Neural progenitor cell (in vitro differentiated cells): Measurements from ENCODE around the gene DRICH1. TPM values are rescaled to one million over a fixed set of nuclear protein-coding genes. Genes with fewer than 3 reads are reported as not detected.
"Not testable (repeated sequence)": the region's sequence is repeated elsewhere in the genome, so short reads cannot be mapped to it uniquely, and the experiment has no call there.

ENCODE experiments used
- DNase-seq: peaks from one replicate; pipeline ENCODE4 v3.0.0-alpha.2; 2016; ENCODE audit warnings: low spot score
- H2AFZ ChIP-seq: fragments of 200-600 bp; sonication (generic); replicated peaks from 2 replicates; pipeline ENCODE4 v1.6.1; 2016; ENCODE audit warnings: antibody characterized with exemption
- H3F3A ChIP-seq: fragments of 200-600 bp; sonication (generic); 2 replicates; pipeline ENCODE4 v1.6.1; 2016; ENCODE audit warnings: antibody characterized with exemption, low read depth
- H3K27ac ChIP-seq: fragments of 200-600 bp; sonication (generic); 2 replicates; pipeline ENCODE4 v1.5.1; 2016; ENCODE audit warnings: mild to moderate bottlenecking
- H3K27me3 ChIP-seq: fragments of 200-600 bp; sonication (generic); 2 replicates; pipeline ENCODE4 v1.6.1; 2016; ENCODE audit warnings: mild to moderate bottlenecking, moderate library complexity
- H3K36me3 ChIP-seq: fragments of 200-600 bp; sonication (generic); 2 replicates; pipeline ENCODE4 v1.5.1; 2016
- H3K4me1 ChIP-seq: fragments of 200-600 bp; sonication (generic); 2 replicates; pipeline ENCODE4 v1.6.1; 2016; ENCODE audit warnings: mixed run types
- H3K4me2 ChIP-seq: fragments of 200-600 bp; sonication (generic); 2 replicates; pipeline ENCODE4 v1.6.1; 2016
- H3K4me3 ChIP-seq: fragments of 200-600 bp; sonication (generic); 2 replicates; pipeline ENCODE4 v1.5.1; 2016
- H3K79me2 ChIP-seq: fragments of 200-600 bp; sonication (generic); 2 replicates; pipeline ENCODE4 v1.6.1; 2016; ENCODE audit warnings: low read depth
- H3K9ac ChIP-seq: fragments of 200-600 bp; sonication (generic); 2 replicates; pipeline ENCODE4 v1.6.1; 2016
- H3K9me3 ChIP-seq: fragments of 200-600 bp; sonication (generic); 2 replicates; pipeline ENCODE4 v1.5.1; 2016; ENCODE audit warnings: low read depth
- H4K20me1 ChIP-seq: fragments of 200-600 bp; sonication (generic); 2 replicates; pipeline ENCODE4 v1.6.1; 2016; ENCODE audit warnings: low read depth
- H3K27ac Mint-ChIP-seq: 3 replicates; pipeline ENCODE4 v1.8.0; 2021; ENCODE audit warnings: mixed read lengths
- H3K27me3 Mint-ChIP-seq: 2 replicates; pipeline ENCODE4 v1.8.0; 2022; ENCODE audit warnings: low read depth, mild to moderate bottlenecking, inconsistent platforms, moderate library complexity, mixed read lengths; ENCODE audit not compliant: insufficient read depth
- H3K36me3 Mint-ChIP-seq: 3 replicates; pipeline ENCODE4 v1.8.0; 2021; ENCODE audit warnings: mixed read lengths
- H3K4me1 Mint-ChIP-seq: 3 replicates; pipeline ENCODE4 v1.8.0; 2021; ENCODE audit warnings: mixed read lengths
- H3K4me3 Mint-ChIP-seq: 3 replicates; pipeline ENCODE4 v1.8.0; 2021; ENCODE audit warnings: mild to moderate bottlenecking, moderate library complexity, mixed read lengths
- H3K9me3 Mint-ChIP-seq: 3 replicates; pipeline ENCODE4 v1.8.0; 2020; ENCODE audit warnings: mixed read lengths
- EZH2 ChIP-seq: fragments of 200-600 bp; sonication (generic); IDR thresholded peaks from 2 replicates; pipeline ENCODE4 v1.6.1; 2017; ENCODE audit warnings: antibody characterized with exemption, mild to moderate bottlenecking, moderate library complexity
- EZH2phosphoT487 ChIP-seq: fragments of 200-600 bp; sonication (generic); IDR thresholded peaks from 2 replicates; pipeline ENCODE4 v1.6.1; 2017; ENCODE audit warnings: antibody characterized with exemption
- total RNA-seq: library from RNA; depleted of rRNA; stranded (reverse); fragments of >200 nt; gene quantifications from 2 replicates; pipeline ENCODE4 v1.2.3, GENCODE V29; 2015; ENCODE audit warnings: low replicate concordance
- TF ChIP-seq, protein P1 (sequence below): fragments of 200-600 bp; sonication (generic); IDR thresholded peaks from 2 replicates; pipeline ENCODE4 v1.5.1; 2017; ENCODE audit warnings: antibody characterized with exemption, mild to moderate bottlenecking

DRICH1 gene
- total RNA-seq, 1 donor from 2014 or later, result not detected

DNA sequence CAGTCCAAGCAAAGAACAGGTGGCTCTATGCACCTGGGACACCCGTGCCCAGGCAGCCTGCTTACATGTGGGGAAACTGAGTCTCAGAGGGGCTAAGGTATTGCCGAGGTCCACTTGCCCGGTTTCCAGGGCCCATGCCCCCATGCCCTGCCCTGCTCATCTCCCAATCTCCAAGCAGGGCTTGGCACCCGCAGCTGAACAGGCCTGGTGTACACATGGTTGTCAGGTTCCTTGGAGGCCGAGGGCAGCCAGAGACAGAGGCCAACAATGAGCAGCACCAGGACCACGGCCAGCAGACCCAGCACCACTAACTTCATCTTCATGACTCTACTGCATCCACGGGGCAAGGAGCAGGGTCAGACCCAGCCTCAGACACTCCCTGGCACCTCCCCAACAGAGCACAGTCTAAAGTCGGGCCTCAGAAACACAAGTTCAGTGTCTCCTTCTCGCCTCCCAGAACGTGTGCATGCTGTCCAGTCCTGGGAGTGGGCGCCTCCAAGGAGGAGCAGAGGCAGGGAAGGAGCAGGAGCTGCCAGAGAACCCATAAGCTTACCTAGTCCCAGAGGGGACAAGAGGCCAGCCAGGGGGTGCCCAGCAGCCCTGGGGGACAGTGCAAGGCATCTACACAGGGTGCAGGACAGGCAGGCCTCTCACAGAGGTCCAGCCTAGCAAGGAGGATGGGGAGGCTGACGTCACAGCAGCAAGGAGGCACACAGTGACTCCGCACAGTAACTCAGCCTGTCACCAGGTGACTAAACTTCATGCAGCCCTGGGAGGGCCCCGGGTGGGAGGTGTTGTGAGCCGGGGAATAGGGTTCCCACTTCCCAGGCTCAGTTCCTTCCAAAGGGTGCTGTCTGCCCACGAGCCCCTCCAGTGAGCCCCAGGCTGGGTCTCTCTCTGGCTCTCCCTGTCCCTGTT lies 38.5 kb upstream of the DRICH1 start:
- peaks cover 6% of the 10 kb centered on the region for H3K36me3 Mint-ChIP-seq
- H3K9me3 Mint-ChIP-seq, result peaks cover under 1% of the 10 kb centered on the region
- no peaks in the 10 kb centered on the region for H3K36me3 ChIP-seq
- H3K9ac ChIP-seq, result no peak overlapping the region
- peaks cover 11% of the 10 kb centered on the region for H4K20me1 ChIP-seq
- no peaks in the 10 kb centered on the region for H3K79me2 ChIP-seq
- no peak for DNase-seq
- H3K4me3 Mint-ChIP-seq, result peak overlapping the region; percentile 27
- no peaks in the 10 kb centered on the region for H3K27me3 ChIP-seq
- H3K27ac Mint-ChIP-seq, result no peak overlapping the region
- peaks cover 19% of the 10 kb centered on the region for H3K4me1 Mint-ChIP-seq
- no peaks in the 10 kb centered on the region for H3K9me3 ChIP-seq
- no peak overlapping the region for H3K4me2 ChIP-seq
- H3K27ac ChIP-seq, result no peak overlapping the region
- H3K4me3 ChIP-seq, result no peak overlapping the region
- TF ChIP-seq EZH2phosphoT487 (no peak), EZH2 (no peak)
- TF ChIP-seq, protein P1, sequence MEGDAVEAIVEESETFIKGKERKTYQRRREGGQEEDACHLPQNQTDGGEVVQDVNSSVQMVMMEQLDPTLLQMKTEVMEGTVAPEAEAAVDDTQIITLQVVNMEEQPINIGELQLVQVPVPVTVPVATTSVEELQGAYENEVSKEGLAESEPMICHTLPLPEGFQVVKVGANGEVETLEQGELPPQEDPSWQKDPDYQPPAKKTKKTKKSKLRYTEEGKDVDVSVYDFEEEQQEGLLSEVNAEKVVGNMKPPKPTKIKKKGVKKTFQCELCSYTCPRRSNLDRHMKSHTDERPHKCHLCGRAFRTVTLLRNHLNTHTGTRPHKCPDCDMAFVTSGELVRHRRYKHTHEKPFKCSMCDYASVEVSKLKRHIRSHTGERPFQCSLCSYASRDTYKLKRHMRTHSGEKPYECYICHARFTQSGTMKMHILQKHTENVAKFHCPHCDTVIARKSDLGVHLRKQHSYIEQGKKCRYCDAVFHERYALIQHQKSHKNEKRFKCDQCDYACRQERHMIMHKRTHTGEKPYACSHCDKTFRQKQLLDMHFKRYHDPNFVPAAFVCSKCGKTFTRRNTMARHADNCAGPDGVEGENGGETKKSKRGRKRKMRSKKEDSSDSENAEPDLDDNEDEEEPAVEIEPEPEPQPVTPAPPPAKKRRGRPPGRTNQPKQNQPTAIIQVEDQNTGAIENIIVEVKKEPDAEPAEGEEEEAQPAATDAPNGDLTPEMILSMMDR, result no peak
- peaks cover 4% of the 10 kb centered on the region for H3K4me1 ChIP-seq
- H2AFZ ChIP-seq, result no peak overlapping the region
- peaks cover 11% of the 10 kb centered on the region for H3F3A ChIP-seq
- no peaks in the 10 kb centered on the region for H3K27me3 Mint-ChIP-seq

DNA sequence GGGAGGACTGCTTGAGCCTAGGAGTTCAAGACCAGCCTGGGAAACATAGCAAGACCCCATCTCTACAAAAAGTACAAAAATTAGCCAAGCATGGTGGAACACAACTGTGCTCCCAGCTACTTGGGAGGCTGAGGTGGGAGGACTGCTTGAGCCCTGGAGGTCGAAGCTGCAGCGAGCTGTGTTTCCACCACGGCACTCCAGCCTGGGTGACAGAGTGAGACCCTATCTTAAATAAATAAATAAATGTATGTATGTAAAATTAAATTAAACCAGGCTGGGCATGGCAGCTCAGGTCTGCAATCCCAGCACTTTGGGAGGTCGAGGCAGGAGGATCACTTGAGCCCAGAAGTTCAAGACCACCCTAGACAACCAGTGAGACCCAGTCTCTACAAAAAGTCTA lies 28.3 kb upstream of the DRICH1 start:
- H3K4me3 ChIP-seq, H3K27ac Mint-ChIP-seq: not testable (repeated sequence)
- H3K36me3 Mint-ChIP-seq, result peaks cover 31% of the 10 kb centered on the region

GRCh38 chr22:23657727-23658126 lies 25.6 kb upstream of the DRICH1 start:
- H3K4me2 ChIP-seq, result no peak overlapping the region
- Mint-ChIP-seq H3K4me3 (no peak overlapping the region), H3K36me3 (peaks cover 21% of the 10 kb centered on the region), H3K4me1 (no peaks in the 10 kb centered on the region), H3K27me3 (peaks cover 3% of the 10 kb centered on the region), H3K9me3 (peaks cover 7% of the 10 kb centered on the region), H3K27ac (peak overlapping the region; percentile 11)
- DNase-seq, result no peak
- H3K9me3 ChIP-seq, result no peaks in the 10 kb centered on the region
- no peak overlapping the region for H2AFZ ChIP-seq
- no peaks in the 10 kb centered on the region for H3K4me1 ChIP-seq
- H3K27ac ChIP-seq, result no peak overlapping the region
- TF ChIP-seq, protein P1, result no peak
- no peak for TF ChIP-seq EZH2
- no peak for TF ChIP-seq EZH2phosphoT487
- H3K27me3 ChIP-seq, result no peaks in the 10 kb centered on the region
- H3K4me3 ChIP-seq, result no peak overlapping the region
- no peaks in the 10 kb centered on the region for H4K20me1 ChIP-seq
- no peaks in the 10 kb centered on the region for H3K36me3 ChIP-seq
- H3K79me2 ChIP-seq, result no peaks in the 10 kb centered on the region
- H3F3A ChIP-seq, result no peaks in the 10 kb centered on the region
- no peak overlapping the region for H3K9ac ChIP-seq

More for the DNA sequence above, 28.3 kb upstream of the DRICH1 start:
- not testable (repeated sequence) for H3K27me3 Mint-ChIP-seq, H3F3A ChIP-seq, H3K9me3 ChIP-seq, H3K4me2 ChIP-seq, H3K4me3 Mint-ChIP-seq, H3K9ac ChIP-seq, H3K4me1 ChIP-seq, H3K27me3 ChIP-seq, DNase-seq, H2AFZ ChIP-seq, H3K36me3 ChIP-seq, H3K27ac ChIP-seq, H3K4me1 Mint-ChIP-seq, H4K20me1 ChIP-seq, H3K79me2 ChIP-seq
- H3K9me3 Mint-ChIP-seq, result peaks cover 16% of the 10 kb centered on the region

DNA sequence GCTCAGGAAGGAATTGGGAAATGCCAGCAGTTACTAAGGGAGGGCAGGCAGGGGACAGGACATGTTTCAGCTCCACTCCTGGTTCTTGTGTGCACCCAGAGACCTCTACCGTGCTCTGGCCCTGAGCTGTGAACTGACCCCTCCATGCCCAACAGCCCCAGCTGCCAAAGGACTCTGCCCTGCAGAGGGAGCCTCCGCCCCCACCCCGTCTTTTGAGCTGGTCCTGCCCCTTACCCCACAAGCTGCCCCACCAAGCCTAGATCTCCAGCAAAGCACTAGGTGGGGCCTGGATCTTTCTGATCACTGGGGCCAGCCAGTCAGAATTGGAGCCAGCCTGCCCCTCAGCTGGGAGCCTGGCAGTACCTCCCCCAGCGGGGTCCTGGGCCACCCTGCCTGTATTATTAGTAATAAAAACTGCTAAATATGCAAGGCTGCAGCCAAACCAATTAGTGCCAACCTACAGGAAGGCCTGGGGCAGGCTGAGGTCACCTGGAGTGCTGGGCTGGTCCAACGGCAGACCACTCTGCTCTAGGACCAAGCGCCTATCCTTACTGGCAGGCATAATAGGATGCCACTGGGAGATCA lies 23.9 kb upstream of the DRICH1 start:
- Histone ChIP-seq H3K4me1 (no peaks in the 10 kb centered on the region), H3K9ac (no peak overlapping the region), H3F3A (no peaks in the 10 kb centered on the region), H3K27me3 (no peaks in the 10 kb centered on the region), H3K79me2 (no peaks in the 10 kb centered on the region), H3K9me3 (no peaks in the 10 kb centered on the region), H3K36me3 (no peaks in the 10 kb centered on the region), H3K27ac (no peak overlapping the region), H3K4me3 (no peak overlapping the region), H3K4me2 (no peak overlapping the region), H2AFZ (no peak overlapping the region), H4K20me1 (no peaks in the 10 kb centered on the region)
- H3K4me1 Mint-ChIP-seq, result no peaks in the 10 kb centered on the region
- no peak for DNase-seq
- H3K36me3 Mint-ChIP-seq, result peaks cover 11% of the 10 kb centered on the region
- H3K27ac Mint-ChIP-seq, result no peak overlapping the region
- H3K9me3 Mint-ChIP-seq, result no peaks in the 10 kb centered on the region
- H3K27me3 Mint-ChIP-seq, result peaks cover 4% of the 10 kb centered on the region
- no peak overlapping the region for H3K4me3 Mint-ChIP-seq
- TF ChIP-seq, protein P1, result no peak
- TF ChIP-seq EZH2phosphoT487 (no peak), EZH2 (no peak)
